Measurements from ENCODE around the gene GATA6.
"Not testable (repeated sequence)": the region's sequence is repeated elsewhere in the genome, so short reads cannot be mapped to it uniquely, and the experiment has no call there.

The GATA6 gene

GRCh38 chr18:22203536-22204213 lies 34.3 kb downstream of the GATA6 start:
- no peak for DNase-seq (ENCODE audit: low read depth in 2 of 2, low spot score in 1 of 2)

DNA sequence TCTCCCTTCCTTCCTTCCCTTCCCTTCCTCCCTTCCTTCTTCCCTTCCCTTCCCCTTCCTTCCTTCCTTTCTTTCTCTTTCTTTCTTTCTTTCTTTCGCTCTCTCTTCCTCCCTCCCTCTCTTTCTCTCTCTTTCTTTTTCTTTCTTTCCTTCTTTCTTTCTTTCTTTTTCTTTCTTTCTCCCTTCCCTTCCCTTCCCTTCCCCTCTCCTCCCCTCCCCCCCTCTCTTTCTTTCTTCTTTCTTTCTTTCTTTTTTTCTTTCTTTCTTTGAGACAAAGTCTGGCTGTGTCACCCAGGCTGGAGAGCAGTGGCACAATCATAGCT lies 34.8 kb downstream of the GATA6 start:
- no peak for DNase-seq (ENCODE audit: low read depth in 2 of 2, low spot score in 1 of 2)

DNA sequence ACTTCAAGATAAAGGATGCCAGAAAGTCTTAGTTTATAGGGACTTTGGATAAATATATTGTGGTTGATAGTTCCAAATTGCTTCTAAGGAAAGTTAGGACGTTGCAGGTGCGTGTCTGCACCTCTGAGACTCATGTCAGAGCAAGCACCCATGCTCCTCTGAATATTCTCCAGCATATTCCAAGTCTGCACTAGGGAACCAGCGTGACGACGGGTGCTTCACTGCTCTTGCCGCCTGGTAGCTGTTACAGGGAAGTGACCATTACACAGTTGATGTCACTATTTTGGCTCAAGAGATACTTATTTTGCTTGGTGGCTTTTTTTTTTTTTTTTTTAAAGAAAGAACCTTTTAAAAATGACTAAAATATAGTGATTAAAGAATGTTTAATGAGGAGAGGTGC lies 35.6 kb downstream of the GATA6 start:
- no peak for DNase-seq (ENCODE audit: low read depth in 2 of 2, low spot score in 1 of 2)

- DNase-seq (ENCODE audit: low read depth in 2 of 2, low spot score in 1 of 2): no peak
These were observed 37.8 kb downstream of the GATA6 start for GRCh38 chr18:22207021-22207758.

DNA sequence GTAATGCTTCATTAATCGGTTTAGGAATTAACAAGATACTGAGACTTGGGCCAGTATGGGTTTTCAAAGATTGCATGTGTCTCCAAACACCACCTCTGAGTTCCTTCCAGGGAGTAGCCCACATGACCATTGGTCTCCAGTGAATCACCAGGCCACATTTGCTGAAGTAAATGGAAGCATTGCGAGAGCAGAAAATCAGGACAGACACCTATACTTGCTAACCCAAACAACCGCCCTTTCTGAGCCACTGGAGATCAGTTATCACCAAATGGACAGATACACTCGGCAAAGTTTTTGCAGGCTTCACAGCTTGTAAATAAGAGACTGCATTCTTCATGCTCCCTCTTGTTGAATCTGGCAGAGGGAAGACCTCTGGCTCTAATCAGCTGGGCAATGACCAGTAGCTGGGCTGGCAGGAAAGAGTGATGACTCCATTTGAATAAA lies 40.9 kb downstream of the GATA6 start:
- no peak for DNase-seq (ENCODE audit: low read depth in 2 of 2, low spot score in 1 of 2)

DNA sequence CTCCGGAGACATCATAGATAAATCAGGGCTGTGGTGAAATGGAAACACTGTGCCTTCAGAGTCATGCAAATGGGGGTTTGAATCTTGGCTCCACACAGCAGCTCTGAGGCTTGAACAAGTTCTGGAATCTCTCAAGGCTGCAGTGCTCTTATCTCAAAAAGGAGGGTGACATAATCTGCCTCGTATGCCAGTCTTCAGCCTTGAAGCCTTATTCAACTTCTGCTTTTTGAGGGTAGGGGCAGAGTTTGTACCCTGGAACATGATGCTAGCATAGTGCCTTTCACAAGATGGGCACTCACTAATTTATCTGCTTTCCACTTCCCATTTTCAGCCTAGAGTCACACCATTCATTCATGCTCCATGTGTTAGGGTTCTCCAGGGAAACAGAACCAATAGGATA lies 42.3 kb downstream of the GATA6 start:
- no peak for DNase-seq (ENCODE audit: low read depth in 2 of 2, low spot score in 1 of 2)

GRCh38 chr18:22213333-22213973 lies 44.1 kb downstream of the GATA6 start:
- no peak for DNase-seq (ENCODE audit: low read depth in 2 of 2, low spot score in 1 of 2)

DNA sequence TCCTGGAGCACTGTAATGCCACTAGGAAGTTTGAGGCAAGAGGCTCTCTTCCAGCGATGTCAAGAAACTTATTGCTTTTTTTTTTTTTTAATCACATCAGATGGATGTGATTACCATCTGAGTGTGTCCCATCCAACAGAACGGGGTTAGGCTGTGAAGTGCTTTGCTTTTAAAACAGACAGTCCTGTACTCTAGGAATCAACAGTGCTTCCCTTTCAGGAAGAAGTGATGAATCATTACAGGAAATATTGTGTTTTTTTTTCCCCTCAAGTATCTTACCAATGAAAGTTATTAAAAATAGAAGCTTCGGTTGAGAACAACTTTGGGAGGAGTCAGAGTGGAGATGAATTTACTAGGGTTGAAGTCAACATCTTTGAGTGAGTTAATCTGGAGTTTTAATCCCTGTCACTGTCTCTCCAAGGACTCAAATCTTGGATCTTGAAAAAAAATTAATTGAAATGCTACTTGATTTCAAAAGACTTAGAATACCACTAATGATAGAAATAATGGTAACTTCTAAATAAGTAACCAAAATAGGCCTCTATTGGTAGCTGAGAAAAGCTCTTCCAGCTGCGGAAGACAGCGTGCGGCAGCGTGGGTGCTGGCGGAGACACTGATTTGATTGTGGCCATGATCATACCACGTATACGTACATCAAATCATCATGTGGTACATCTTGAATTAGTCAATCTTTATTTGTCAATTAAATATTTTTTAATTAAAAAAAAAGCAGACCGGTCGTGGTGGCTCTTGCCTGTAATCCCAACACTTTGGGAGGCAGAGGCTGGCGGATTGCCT lies 45.5 kb downstream of the GATA6 start:
- DNase-seq (ENCODE audit: low read depth in 2 of 2, low spot score in 1 of 2): no peak

- no peak for DNase-seq (ENCODE audit: low read depth in 2 of 2, low spot score in 1 of 2)
These were observed 49.4 kb downstream of the GATA6 start for GRCh38 chr18:22218835-22219234.

GRCh38 chr18:22219568-22220355 lies 50.4 kb downstream of the GATA6 start:
- DNase-seq (ENCODE audit: low read depth in 2 of 2, low spot score in 1 of 2): no peak

DNA sequence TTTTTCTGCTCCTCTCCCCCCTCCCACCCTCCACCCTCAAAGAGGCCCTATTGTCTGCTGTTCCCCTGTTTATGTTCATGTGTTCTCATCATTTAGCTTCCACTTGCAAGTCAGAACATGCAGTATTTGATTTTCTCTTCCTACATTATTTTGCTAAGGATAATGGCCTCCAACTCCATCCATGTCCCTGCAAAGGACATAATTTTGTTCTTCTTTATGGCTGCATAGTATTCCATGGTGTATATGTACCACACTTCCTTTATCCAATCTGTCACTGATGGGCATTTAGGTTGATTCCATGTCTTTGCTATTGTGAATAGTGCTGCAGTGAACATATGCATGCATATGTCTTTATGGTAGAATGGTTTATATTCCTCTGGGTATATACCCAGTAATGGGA lies 51.2 kb downstream of the GATA6 start:
- DNase-seq (ENCODE audit: low read depth in 2 of 2, low spot score in 1 of 2): not testable (repeated sequence)

DNA sequence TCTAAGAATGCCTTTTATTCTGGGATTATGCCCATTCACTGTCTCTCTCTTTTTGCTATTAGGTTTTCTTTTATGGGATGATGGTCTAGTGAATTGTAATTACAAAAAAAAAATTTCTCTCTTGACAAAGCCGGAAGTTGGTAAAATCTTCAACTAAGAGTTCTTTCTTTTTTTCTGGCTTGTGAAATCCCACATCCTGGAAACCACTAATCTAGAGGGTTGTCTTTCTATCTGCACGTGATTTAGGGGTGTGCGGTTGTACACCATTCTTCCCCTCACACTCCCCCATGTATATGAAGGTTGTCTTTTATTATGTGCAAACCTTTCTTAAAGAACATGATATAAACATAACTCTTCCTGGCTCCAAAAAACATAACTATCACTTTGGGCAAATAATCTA lies 52.0 kb downstream of the GATA6 start:
- no peak for DNase-seq (ENCODE audit: low read depth in 2 of 2, low spot score in 1 of 2)

DNA sequence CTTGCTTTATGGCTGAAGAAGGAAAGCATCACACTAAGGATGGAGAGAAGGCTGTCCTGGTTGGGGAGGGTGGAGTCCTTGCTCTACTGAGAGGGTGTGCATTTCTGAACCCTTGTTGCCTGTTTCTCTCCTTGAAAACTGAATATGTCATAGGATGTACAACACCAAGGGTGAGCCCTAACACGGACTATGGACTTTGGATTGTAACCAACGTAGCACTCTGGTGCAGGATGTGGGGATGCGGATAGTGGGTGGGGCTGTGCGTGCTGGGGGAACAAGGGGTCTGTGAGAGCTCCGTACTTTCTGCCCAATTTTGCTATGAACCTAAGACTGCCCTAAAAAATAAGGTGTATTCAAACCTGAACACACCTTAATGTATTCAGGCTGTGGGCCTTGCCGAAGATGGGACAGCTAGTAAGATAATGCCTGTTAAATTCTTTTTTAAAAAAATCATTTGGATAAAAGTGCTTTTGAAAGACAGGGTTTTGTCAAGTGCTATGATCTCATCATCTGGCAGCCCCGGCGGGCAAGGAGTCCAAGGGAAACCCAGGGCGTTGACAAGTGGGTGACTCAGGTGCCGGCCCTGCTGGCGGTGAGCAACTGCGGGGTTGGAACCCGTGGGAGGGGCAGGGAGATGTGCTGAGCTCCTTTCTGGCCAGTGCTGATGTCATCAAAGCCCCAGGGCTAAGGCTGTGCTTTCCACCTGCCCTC lies 54.0 kb downstream of the GATA6 start:
- DNase-seq (ENCODE audit: low read depth in 2 of 2, low spot score in 1 of 2): no peak

GRCh38 chr18:22223965-22224322 lies 54.6 kb downstream of the GATA6 start:
- DNase-seq (ENCODE audit: low read depth in 2 of 2, low spot score in 1 of 2): no peak

- DNase-seq (ENCODE audit: low read depth in 2 of 2, low spot score in 1 of 2): no peak
These were observed 55.0 kb downstream of the GATA6 start for GRCh38 chr18:22224339-22224738.

DNA sequence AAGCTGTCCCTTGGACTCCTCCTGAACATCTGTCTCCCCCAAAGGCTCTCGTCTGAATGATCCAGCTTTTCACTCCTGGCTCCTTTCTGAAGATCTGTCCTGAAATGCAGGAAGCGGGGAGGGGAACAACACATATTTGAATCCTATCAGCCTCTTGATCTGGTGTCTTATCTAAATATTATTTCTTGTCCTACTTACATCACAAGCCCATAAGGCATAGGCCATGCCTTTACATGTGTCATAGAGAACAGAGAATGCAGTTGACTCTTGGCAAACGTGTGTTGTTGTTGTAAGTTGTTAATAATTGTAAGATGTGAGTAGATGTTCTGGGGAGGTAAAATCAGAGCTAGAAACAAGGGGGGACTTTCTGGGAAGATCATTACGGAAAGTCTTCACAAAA lies 57.4 kb downstream of the GATA6 start:
- no peak for DNase-seq (ENCODE audit: low read depth in 2 of 2, low spot score in 1 of 2)

GRCh38 chr18:22228976-22229375 lies 59.6 kb downstream of the GATA6 start:
- no peak for DNase-seq (ENCODE audit: low read depth in 2 of 2, low spot score in 1 of 2)

GRCh38 chr18:22229456-22230124 lies 60.2 kb downstream of the GATA6 start:
- no peak for DNase-seq (ENCODE audit: low read depth in 2 of 2, low spot score in 1 of 2)

- no peak for DNase-seq (ENCODE audit: low read depth in 2 of 2, low spot score in 1 of 2)
These were observed 61.1 kb downstream of the GATA6 start for GRCh38 chr18:22230471-22230945.

GRCh38 chr18:22233266-22233665 lies 63.9 kb downstream of the GATA6 start:
- DNase-seq (ENCODE audit: low read depth in 2 of 2, low spot score in 1 of 2): no peak
